Calu3 (cell line): ENCODE results near the gene EXOG. TPM values are rescaled to one million over a fixed set of nuclear protein-coding genes. Genes with fewer than 3 reads are reported as not detected.

ENCODE experiments used
- BruUV-seq: library from RNA; stranded (reverse); fragments of 400-500 nt; replicated peaks from 2 replicates; lab custom pipeline; 2021; lab: Mats Ljungman, UMichigan
- CTCF ChIA-PET: fragments of 300-600 bp; sonication (Branson Sonifier 250); formaldehyde crosslinking; loops from one replicate; lab custom pipeline; 2022; ENCODE audit warnings: antibody characterized with exemption; lab: Charles Lee
- DNase-seq: peaks from one replicate; pipeline ENCODE4 v3.0.0; 2022
- H3K27ac Mint-ChIP-seq: one replicate; pipeline ENCODE4 v1.8.0; 2022; ENCODE audit warnings: mixed read lengths; ENCODE audit not compliant: unreplicated experiment
- H3K27me3 Mint-ChIP-seq: one replicate; pipeline ENCODE4 v1.8.0; 2022; ENCODE audit warnings: mixed read lengths; ENCODE audit not compliant: unreplicated experiment
- H3K36me3 Mint-ChIP-seq: one replicate; pipeline ENCODE4 v1.8.0; 2022; ENCODE audit warnings: mild to moderate bottlenecking, moderate library complexity, mixed read lengths; ENCODE audit not compliant: insufficient read depth, unreplicated experiment
- H3K4me1 Mint-ChIP-seq: one replicate; pipeline ENCODE4 v1.8.0; 2022; ENCODE audit warnings: mild to moderate bottlenecking, low read depth, mixed read lengths; ENCODE audit not compliant: unreplicated experiment
- H3K4me3 Mint-ChIP-seq: one replicate; pipeline ENCODE4 v1.8.0; 2022; ENCODE audit warnings: mild to moderate bottlenecking, low read depth, moderate library complexity, mixed read lengths; ENCODE audit not compliant: unreplicated experiment
- H3K9me3 Mint-ChIP-seq: one replicate; pipeline ENCODE4 v1.8.0; 2022; ENCODE audit warnings: low read depth, mixed read lengths; ENCODE audit not compliant: unreplicated experiment
- CTCF ChIP-seq: fragments of 200-600 bp; IDR thresholded peaks from one replicate; pipeline ENCODE4 v1.8.0; 2022; ENCODE audit warnings: antibody characterized with exemption; ENCODE audit not compliant: unreplicated experiment
- intact Hi-C: fragments of 100-400 bp; cut with micrococcal nuclease; formaldehyde crosslinking; loops from one replicate; pipeline ENCODE4 v1.10.0; 2022; ENCODE audit not compliant: unreplicated experiment
- total RNA-seq: library from RNA; stranded (reverse); gene quantifications from 2 replicates; pipeline ENCODE4 v1.2.3, GENCODE V29; 2022

EXOG gene
- total RNA-seq, 1 experiment from 2014 or later, result 13.2 TPM

DNA sequence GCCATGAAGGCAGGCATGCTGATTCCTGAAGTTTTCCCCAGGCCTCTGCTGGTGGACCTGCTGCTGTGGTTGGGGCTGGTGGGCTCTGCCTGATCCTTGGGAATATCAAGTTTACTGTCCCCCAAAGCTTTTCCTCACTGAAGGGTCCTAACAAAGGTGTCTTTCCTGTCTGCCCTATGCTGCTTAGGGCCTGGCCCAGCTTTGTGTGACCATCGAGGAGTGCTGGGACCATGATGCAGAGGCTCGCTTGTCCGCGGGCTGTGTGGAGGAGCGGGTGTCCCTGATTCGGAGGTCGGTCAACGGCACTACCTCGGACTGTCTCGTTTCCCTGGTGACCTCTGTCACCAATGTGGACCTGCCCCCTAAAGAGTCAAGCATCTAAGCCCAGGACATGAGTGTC lies 13.2 kb upstream of the EXOG start:
- no peaks in the 10 kb centered on the region for H3K4me1 Mint-ChIP-seq
- intact Hi-C loops, result loop anchor here (5.0 kb wide), 1 partner anchor 136 kb away; the partner anchor contains the start of gene XYLB
- no peak overlapping the region for H3K27ac Mint-ChIP-seq
- H3K4me3 Mint-ChIP-seq, result no peak overlapping the region
- TF ChIP-seq CTCF, result no peak
- BruUV-seq, result no TSS peak
- no peaks in the 10 kb centered on the region for H3K27me3 Mint-ChIP-seq
- CTCF ChIA-PET, result no interaction called here
- no peak for DNase-seq
- peaks cover 8% of the 10 kb centered on the region for H3K36me3 Mint-ChIP-seq
- H3K9me3 Mint-ChIP-seq, result no peaks in the 10 kb centered on the region

GRCh38 chr3:38487323-38487722 lies 8.8 kb upstream of the EXOG start:
- no peaks in the 10 kb centered on the region for H3K9me3 Mint-ChIP-seq
- intact Hi-C loops, result no loop called here
- no TSS peak for BruUV-seq
- no peak overlapping the region for H3K27ac Mint-ChIP-seq
- TF ChIP-seq CTCF, result no peak
- no peak for DNase-seq
- CTCF ChIA-PET, result no interaction called here
- H3K4me1 Mint-ChIP-seq, result no peaks in the 10 kb centered on the region
- no peak overlapping the region for H3K4me3 Mint-ChIP-seq
- H3K27me3 Mint-ChIP-seq, result no peaks in the 10 kb centered on the region
- peaks cover 5% of the 10 kb centered on the region for H3K36me3 Mint-ChIP-seq

DNA sequence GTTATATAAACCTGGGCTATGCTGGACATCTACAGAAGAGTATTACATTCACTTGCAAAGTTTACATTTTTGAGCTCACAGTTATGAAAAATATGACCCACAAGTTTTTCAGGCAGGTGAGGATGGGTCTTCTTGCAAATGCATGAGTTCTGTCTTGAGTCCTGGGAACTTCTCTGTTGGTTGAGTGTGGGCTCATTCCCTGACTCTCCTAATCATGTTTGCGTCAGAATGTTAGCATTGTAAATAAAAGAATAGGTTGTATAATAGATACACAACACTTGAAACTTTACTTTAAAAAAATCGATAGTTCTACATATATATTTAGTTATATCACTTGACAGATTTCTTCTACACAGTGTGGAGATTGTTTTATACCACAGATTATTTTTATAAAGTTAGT lies 7.2 kb upstream of the EXOG start:
- Mint-ChIP-seq H3K4me1 (no peaks in the 10 kb centered on the region), H3K36me3 (peaks cover 4% of the 10 kb centered on the region), H3K27me3 (no peaks in the 10 kb centered on the region), H3K4me3 (no peak overlapping the region), H3K9me3 (no peaks in the 10 kb centered on the region), H3K27ac (no peak overlapping the region)
- intact Hi-C loops, result no loop called here
- no TSS peak for BruUV-seq
- TF ChIP-seq CTCF, result no peak
- no peak for DNase-seq
- CTCF ChIA-PET, result no interaction called here

DNA sequence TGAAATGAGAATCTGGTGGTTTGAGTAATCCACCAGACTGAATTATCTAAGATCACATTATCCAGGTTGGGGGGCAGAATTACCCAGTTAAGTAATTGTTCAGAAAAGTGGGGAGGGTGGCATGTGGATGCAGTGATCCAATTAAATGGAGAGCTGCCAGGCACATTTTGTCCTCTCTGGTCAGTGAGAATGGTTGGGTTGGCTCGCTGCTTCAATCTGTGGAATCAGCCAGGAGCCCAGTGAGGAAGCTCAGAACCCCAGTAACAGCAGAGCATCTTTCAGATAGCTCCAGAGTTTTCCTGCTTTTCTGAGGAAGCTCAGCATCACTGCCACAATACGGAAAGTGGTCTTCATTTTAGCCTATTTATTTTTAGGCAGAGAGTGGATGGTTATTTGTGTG lies 6.4 kb upstream of the EXOG start:
- Mint-ChIP-seq H3K27ac (no peak overlapping the region), H3K9me3 (no peaks in the 10 kb centered on the region), H3K27me3 (no peaks in the 10 kb centered on the region), H3K36me3 (peaks cover 4% of the 10 kb centered on the region), H3K4me1 (no peaks in the 10 kb centered on the region), H3K4me3 (no peak overlapping the region)
- TF ChIP-seq CTCF, result no peak
- DNase-seq, result no peak
- BruUV-seq, result no TSS peak
- intact Hi-C loops, result no loop called here
- CTCF ChIA-PET, result no interaction called here
